ENCODE data around the gene BLOC1S1. TPM values are rescaled to one million over a fixed set of nuclear protein-coding genes. Genes with fewer than 3 reads are reported as not detected.

BLOC1S1 gene
- total RNA-seq, 1 donor from 2014 or later, result 109 TPM

DNA sequence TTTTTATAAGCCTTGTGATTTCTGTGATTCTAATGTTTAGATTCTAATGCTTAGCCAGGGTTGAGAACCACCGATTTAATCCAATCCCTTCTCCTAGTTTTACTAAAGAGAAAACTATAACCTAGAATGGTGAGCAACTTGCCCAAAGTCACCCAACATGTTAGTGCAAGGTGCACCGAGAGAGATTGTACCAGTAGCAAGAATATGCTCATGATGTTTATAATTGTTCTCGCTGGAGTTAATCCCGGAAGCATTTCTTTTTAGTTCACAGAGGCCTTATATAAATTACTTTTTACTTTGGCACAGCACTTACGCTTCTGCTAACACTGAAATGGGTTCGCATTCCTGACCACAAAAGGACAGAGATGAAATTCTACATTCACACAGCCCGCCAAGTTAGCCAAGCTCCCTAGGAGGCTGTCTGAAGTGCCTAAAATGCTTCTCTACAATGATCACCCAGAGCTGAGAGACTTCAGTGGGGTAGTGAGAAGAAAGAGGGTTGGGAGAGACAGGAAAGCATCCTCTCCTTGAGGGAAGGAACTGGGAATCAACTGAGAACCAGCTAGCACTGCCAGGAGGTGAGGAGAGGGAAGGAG lies 579 bp upstream of the BLOC1S1 start:
- Histone ChIP-seq H3K36me3 (no peaks in the 10 kb centered on the region), H3K27ac (replicated peaks) (peak overlapping the region; percentile 97), H3K9me3 (replicated peaks) (no peaks in the 10 kb centered on the region), H3K4me1 (peaks cover 84% of the 10 kb centered on the region), H3K27me3 (ENCODE audit: low read depth) (no peaks in the 10 kb centered on the region), H3K4me3 (peak overlapping the region; percentile 78)
- TF ChIP-seq, protein P1, sequence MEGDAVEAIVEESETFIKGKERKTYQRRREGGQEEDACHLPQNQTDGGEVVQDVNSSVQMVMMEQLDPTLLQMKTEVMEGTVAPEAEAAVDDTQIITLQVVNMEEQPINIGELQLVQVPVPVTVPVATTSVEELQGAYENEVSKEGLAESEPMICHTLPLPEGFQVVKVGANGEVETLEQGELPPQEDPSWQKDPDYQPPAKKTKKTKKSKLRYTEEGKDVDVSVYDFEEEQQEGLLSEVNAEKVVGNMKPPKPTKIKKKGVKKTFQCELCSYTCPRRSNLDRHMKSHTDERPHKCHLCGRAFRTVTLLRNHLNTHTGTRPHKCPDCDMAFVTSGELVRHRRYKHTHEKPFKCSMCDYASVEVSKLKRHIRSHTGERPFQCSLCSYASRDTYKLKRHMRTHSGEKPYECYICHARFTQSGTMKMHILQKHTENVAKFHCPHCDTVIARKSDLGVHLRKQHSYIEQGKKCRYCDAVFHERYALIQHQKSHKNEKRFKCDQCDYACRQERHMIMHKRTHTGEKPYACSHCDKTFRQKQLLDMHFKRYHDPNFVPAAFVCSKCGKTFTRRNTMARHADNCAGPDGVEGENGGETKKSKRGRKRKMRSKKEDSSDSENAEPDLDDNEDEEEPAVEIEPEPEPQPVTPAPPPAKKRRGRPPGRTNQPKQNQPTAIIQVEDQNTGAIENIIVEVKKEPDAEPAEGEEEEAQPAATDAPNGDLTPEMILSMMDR (IDR thresholded peaks at IDR 0.05; ENCODE audit: borderline replicate concordance), result no peak
- DNase-seq, result no peak
- intact Hi-C loops (cut with micrococcal nuclease), result no loop called here

DNA sequence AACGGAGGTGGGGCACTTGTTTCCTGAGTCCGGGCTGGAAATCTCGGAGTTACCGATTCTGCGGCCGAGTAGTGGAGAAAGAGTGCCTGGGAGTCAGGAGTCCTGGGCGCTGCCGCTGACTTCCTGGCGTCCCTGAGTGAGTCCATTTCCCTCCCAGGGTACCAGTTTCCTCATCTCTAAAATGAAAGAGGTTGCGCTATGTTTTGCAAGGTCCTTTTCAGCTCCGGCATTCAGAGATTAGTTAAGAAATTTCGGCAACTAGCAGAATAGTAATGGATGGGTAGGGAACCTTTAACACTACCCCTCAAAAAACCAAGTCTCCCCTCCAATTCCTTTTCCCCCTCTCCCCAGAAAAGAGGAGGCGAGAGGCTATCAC lies 724 bp downstream of the BLOC1S1 start:
- no peaks in the 10 kb centered on the region for H3K9me3 ChIP-seq (replicated peaks)
- DNase-seq, result no peak
- TF ChIP-seq, protein P1 (IDR thresholded peaks at IDR 0.05; ENCODE audit: borderline replicate concordance), result no peak
- intact Hi-C loops (cut with micrococcal nuclease), result no loop called here
- peaks cover 93% of the 10 kb centered on the region for H3K4me1 ChIP-seq
- H3K27ac ChIP-seq (replicated peaks), result peak overlapping the region; percentile 97
- H3K4me3 ChIP-seq, result peak overlapping the region; percentile 78
- no peaks in the 10 kb centered on the region for H3K27me3 ChIP-seq (ENCODE audit: low read depth)
- H3K36me3 ChIP-seq, result no peaks in the 10 kb centered on the region

DNA sequence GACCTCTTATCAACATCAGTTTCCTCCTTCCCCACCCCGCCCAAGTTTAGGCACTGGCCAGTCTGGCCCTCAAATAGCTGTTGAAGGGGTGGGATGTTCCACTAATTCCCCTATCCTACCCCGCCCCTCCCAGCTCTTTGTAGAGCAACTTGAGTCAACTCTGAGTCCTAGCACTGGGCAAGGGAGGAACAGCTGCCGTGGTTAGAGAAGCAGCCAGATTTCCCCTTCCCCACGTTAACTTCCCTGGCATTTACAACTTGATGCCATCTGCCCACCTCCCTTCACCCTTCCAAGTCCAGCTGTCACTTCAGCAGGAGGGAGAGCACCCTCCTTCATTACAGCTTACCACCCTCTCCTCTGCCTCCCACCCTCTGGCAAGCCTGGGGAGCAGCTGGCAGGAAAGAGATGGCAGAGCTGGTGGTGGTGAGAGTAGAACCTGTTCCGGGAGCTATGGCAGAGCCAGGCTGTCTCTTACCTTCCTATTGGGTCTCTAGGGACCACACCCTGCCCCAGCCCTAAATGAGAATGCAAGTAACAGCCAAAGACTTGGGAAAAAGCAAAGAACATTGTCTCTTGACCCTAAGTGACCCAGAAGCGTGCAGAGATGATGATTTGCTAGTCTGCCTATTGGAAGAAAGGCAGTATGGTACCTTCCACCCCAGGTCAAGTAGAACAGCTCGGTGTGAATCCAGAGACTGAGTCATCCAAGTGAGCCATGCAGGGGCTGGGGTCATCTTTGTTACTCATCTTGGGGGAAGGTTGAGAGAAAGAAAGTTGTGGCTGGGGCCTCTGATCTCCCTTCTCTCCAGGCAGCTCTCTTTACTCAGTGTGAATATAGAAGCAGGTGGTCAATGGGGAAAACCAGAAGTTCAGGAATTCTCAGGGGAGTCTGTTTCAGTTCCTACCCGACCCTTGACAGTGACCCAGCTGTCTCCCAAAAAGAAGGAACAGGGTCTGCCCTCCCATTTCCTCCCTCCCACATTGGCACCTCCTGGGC lies 1.5 kb downstream of the BLOC1S1 start:
- Histone ChIP-seq H3K36me3 (peaks cover 1% of the 10 kb centered on the region), H3K9me3 (replicated peaks) (no peaks in the 10 kb centered on the region), H3K4me1 (peaks cover 92% of the 10 kb centered on the region), H3K27me3 (ENCODE audit: low read depth) (no peaks in the 10 kb centered on the region), H3K4me3 (peak overlapping the region; percentile 78), H3K27ac (replicated peaks) (peak overlapping the region; percentile 97)
- TF ChIP-seq, protein P1 (IDR thresholded peaks at IDR 0.05; ENCODE audit: borderline replicate concordance), result no peak
- DNase-seq, result no peak
- intact Hi-C loops (cut with micrococcal nuclease), result no loop called here

GRCh38 chr12:55718015-55718414 lies 2.2 kb downstream of the BLOC1S1 start:
- peak overlapping the region; percentile 78 for H3K4me3 ChIP-seq
- intact Hi-C loops (cut with micrococcal nuclease), result no loop called here
- no peaks in the 10 kb centered on the region for H3K9me3 ChIP-seq (replicated peaks)
- H3K4me1 ChIP-seq, result peaks cover 87% of the 10 kb centered on the region
- TF ChIP-seq, protein P1 (IDR thresholded peaks at IDR 0.05; ENCODE audit: borderline replicate concordance), result no peak
- peak overlapping the region; percentile 97 for H3K27ac ChIP-seq (replicated peaks)
- H3K36me3 ChIP-seq, result peaks cover 8% of the 10 kb centered on the region
- no peaks in the 10 kb centered on the region for H3K27me3 ChIP-seq (ENCODE audit: low read depth)
- DNase-seq, result no peak

DNA sequence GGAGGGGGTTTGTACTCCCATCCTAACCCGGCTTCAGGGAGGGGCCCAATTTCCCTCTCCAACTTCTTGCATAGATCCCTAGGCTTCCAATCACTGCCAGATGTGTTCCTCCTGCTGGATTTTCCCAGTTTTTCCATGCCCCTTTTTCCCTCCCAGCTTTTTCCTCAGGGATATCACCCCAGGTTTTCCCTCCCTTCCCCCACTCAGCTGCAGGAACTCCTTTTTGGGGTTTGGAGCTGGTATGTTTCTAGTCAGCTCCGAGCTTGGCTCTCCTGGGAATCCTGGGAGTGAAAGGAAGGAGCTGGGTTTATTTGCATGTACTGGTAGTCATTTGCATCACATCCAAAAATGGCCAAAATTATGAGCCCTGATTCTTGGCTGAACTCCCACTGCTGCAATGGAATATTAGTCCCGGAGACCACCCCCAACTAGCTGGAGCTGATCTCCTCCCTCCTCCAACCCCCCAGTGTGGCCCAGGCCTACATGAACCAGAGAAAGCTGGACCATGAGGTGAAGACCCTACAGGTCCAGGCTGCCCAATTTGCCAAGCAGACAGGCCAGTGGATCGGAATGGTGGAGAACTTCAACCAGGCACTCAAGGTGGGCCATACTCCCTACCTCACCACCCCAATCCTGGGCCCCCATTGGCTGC lies 2.9 kb downstream of the BLOC1S1 start:
- Histone ChIP-seq H3K4me3 (peak overlapping the region; percentile 78), H3K27me3 (ENCODE audit: low read depth) (no peaks in the 10 kb centered on the region), H3K36me3 (peaks cover 9% of the 10 kb centered on the region), H3K27ac (replicated peaks) (peak overlapping the region; percentile 97), H3K4me1 (peaks cover 87% of the 10 kb centered on the region), H3K9me3 (replicated peaks) (no peaks in the 10 kb centered on the region)
- intact Hi-C loops (cut with micrococcal nuclease), result no loop called here
- TF ChIP-seq, protein P1 (IDR thresholded peaks at IDR 0.05; ENCODE audit: borderline replicate concordance), result no peak
- no peak for DNase-seq

Measured in left ventricle myocardium inferior (tissue), 1 donor.